Stomach (tissue), 4 donors: Measurements from ENCODE around the gene LCN12.

Experiments
- EP300 ChIP-seq: sonication (generic); formaldehyde crosslinking; IDR thresholded peaks from one replicate; pipeline ENCODE4 v1.6.1; 2017; ENCODE audit warnings: antibody characterized with exemption
- POLR2A ChIP-seq, 4 donors: fragments of 450-650 bp; IDR thresholded peaks; one replicate each; pipeline ENCODE4 v1.6.1; 2016; ENCODE audit warnings: antibody characterized with exemption in 4 of 4, control low read depth in 2 of 4, mild to moderate bottlenecking in 1 of 4, moderate library complexity in 1 of 4
- POLR2AphosphoS5 ChIP-seq, 3 donors: sonication (generic); formaldehyde crosslinking; IDR thresholded peaks; one replicate each; pipeline ENCODE4 v1.6.1; 2016; ENCODE audit warnings: antibody characterized with exemption in 3 of 3
- TF ChIP-seq, protein P1 (sequence below), 7 experiments: fragments of 450-650 bp in 4 of 7; fragments of 200-600 bp in 3 of 7; sonication (generic) in 3 of 7; IDR thresholded peaks; one replicate each; pipeline ENCODE4 v1.5.1; 2016 to 2019; ENCODE audit warnings: antibody characterized with exemption in 7 of 7, control low read depth in 2 of 7, mild to moderate bottlenecking in 1 of 7

DNA sequence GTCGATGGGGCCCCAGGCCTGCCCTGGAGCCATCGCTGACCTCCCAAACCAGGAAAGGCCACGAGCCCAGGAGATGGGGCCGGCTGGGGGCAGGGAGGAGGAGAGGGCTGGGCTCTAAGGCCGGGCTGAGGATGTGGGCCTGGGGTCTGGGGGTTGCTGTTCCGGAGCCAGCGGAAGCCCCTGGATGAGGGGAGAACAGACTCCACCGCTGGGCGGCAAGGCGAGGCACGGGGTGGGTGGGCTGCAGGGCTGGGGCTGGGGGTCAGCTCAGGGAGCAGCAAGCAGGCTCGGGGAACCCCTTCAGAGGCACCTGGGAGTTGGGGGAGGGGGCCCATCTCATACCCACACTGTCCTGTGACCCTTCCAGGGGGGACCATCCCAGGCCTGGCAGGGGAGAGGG is 11.7 kb downstream of the LCN12 start:
- TF ChIP-seq, protein P1, sequence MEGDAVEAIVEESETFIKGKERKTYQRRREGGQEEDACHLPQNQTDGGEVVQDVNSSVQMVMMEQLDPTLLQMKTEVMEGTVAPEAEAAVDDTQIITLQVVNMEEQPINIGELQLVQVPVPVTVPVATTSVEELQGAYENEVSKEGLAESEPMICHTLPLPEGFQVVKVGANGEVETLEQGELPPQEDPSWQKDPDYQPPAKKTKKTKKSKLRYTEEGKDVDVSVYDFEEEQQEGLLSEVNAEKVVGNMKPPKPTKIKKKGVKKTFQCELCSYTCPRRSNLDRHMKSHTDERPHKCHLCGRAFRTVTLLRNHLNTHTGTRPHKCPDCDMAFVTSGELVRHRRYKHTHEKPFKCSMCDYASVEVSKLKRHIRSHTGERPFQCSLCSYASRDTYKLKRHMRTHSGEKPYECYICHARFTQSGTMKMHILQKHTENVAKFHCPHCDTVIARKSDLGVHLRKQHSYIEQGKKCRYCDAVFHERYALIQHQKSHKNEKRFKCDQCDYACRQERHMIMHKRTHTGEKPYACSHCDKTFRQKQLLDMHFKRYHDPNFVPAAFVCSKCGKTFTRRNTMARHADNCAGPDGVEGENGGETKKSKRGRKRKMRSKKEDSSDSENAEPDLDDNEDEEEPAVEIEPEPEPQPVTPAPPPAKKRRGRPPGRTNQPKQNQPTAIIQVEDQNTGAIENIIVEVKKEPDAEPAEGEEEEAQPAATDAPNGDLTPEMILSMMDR (IDR thresholded peaks at IDR 0.05): no peak
- TF ChIP-seq POLR2A (IDR thresholded peaks at IDR 0.05) (no peak), EP300 (no peak), POLR2AphosphoS5 (IDR thresholded peaks at IDR 0.05) (no peak)
